GM12872 (cell line): Measurements from ENCODE around the gene AMOTL2.

Source experiments
- CTCF ChIP-seq: IDR thresholded peaks from 3 replicates; pipeline ENCODE4 v1.5.1; 2011; ENCODE audit warnings: low read depth, mild to moderate bottlenecking, low read length, moderate library complexity; ENCODE audit not compliant: insufficient read depth

The AMOTL2 gene

DNA sequence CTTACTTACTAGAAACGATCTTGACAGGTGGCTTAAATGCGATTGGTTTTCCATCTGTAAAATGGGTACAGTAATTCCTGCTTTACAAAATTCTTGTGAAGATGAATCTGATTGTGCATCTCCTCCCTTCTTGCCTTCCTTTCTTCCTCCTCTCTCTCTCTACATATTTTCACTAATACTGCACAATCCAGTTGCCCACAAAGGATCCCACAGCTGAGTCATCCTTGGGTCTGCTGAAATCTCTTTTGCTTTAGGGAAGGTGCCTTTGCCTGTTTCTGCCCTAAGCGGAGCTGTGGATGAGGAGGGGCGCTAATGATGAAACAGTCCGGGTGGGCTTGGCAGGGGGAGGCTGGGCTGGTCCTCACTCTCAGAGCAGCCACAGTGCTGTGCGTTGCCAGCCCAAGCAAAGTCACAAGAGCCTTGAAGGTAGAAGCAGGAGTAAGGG lies 46.1 kb downstream of the AMOTL2 start:
- no peak for TF ChIP-seq CTCF

- TF ChIP-seq CTCF, result no peak
Measured at GRCh38 chr3:134327594-134327975, 46.7 kb downstream of the AMOTL2 start.

DNA sequence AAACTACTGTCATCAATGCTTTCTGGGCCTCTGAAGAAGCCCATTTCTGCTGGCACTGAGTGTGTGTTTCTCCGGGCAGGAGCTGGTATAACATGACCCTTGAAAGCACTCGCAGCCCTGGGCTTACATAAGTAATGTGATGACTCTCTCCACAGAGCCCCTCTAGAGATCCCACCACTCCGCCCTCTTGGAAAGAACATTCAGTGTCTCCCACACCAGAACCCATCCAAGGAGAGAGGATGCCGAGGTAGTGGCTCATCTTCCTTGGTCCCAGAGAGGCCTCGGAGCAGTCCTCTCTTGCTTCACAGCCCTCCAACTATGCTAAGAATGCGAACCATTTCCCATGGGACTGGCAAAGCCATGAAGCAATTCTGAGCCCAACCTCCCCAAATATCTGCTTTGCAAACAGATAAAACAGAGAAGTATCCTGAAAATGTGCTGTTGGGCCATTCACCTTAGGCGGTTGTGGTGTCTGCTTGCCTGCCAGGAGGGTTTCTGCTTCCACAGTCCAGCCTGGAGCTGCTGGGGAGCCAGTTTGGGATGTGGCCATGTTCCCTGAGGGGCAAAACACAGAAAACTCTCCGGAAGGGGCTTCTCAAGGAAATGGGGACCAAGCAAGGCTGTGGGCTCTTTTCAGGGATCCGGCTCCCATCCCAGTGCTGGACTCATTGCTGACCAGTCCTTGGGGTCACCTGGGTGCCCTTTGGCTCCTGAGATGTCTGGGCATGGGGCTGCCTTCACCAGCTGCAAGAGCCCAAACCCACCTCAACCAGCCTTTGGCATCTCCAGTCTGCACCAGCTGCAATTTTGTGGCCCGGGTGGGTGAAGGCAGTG lies 47.3 kb downstream of the AMOTL2 start:
- no peak for TF ChIP-seq CTCF

DNA sequence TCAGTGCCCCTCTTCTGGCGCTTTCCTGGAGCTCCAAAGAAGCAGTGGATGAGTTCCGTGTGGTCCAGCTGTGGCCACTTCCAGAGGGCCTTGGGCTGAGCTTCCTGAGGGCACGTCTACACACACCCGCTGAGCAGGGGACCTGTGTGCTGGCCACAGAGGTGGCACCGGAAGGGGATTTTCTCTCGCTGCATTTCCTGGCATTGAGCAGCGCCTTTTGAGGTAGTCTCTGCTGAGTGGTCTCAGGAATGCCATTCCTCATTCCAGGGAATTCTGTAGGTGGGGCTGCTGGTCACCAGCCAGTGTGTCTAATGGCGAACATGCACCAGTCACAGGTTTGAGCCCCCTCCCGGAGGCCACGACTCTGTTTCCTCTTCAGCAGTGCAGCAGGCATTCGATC lies 48.1 kb downstream of the AMOTL2 start:
- TF ChIP-seq CTCF, result no peak

DNA sequence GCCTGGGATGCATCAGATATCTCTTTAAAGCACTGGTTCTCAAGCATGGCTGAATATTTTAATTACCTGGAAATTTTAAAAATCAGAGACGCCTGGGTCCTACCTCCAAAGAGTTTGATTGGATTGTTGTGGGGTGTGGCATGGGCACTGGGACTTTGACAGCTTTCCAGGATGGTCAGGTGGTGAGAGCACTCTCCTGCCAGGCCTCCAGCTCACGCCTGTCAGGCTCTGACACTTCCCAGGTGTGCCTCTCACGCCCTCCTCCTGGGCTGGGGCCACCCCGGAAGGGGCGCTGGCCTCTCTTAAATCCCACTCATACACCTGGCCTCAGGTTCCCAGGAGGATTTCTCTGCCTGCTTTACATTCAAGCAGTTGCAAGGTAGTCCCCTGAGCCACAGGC lies 48.5 kb downstream of the AMOTL2 start:
- no peak for TF ChIP-seq CTCF

DNA sequence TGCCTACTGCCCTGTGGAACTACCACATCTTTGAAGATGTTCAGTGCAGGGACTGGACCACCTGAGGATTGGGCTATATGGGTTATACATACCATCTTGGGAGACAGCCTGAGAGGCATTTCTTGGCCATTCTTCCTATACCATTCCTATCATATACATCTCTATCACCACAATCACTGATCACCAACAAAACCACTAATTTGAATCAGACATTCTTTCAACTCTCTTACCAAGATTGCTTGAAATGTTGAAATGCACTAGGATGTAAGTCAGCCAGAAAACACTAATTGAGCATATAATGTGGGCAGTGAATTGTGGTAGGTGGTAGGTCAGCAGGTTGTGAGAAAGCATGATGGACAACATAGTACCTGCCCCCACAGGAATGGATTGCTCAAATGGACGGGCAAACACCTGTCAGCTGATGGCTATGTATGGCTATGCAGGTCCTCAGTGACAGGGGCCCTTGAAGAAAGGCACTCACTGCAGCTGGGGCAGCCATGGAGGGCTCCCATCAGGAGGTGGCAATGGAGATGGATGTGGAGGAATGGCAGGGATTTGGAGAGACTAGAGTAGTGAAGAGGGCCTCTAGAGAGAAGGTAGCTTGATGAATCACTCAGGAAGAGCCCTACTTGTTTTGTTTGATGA lies 49.1 kb downstream of the AMOTL2 start:
- no peak for TF ChIP-seq CTCF

DNA sequence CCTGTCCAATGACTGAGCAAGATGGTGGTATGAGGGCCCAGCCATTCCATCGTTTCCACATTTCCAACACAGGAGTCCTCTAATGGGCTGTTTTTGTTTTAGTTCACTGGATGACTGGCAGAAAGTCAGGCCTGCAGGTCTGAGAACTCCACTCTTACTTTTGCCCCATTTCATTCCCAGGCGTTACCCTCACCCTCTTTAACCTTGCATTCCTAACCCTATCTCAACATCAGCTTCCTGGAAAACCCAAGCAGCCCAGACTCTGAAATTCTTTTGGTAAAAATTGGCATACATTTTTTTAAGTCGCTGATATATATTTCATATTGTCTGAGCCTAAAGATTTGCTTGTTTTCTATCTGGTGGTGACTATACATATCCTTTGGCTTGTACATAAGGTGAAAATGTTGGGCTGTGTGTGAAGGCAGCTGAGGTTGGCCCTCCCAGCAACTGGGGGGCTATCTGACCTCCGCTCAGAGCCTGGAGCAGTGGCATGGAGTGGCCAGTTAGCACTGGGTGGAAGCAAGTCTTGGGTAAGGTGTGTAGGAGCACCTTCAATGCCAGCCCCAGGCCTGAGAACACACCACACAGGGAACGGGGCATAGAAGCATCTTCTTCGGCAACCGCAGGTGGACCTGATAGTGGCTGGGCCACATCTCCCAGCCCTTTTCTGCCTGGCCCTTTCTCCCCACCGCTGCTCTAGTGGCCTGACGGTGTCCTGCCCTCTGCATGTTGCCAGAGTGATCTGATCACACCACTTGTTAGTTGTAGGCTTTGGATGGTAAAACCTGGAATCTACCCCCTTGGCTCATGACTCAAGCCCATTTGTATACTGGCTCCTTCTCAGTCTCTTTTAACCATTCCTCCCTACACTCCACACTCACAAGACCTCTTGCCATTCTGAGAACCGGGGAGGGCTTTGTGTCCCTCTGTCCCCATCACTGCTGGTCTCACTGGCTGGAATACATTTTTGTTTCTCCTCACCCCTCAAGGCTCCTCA lies 50.0 kb downstream of the AMOTL2 start:
- no peak for TF ChIP-seq CTCF
